ENCODE data around the gene DRD2.

- no peak for TF ChIP-seq TFDP2 (CRISPR knock-in tag; IDR thresholded peaks at IDR 0.05)
- TF ChIP-seq ATF7-NPFF (CRISPR knock-in tag; IDR thresholded peaks at IDR 0.05; ENCODE audit: low read depth), result no peak
- no peak for TF ChIP-seq SMC3 (IDR thresholded peaks at IDR 0.05; ENCODE audit: low read length)
- no peak for TF ChIP-seq ATF6 (CRISPR knock-in tag; conservative IDR thresholded peaks at IDR 0.05)
- TF ChIP-seq ZBTB42 (CRISPR knock-in tag; IDR thresholded peaks at IDR 0.05), result no peak
- TF ChIP-seq NR3C1 (CRISPR knock-in tag; IDR thresholded peaks at IDR 0.05), result no peak
- no peak for TF ChIP-seq THRA (CRISPR knock-in tag; IDR thresholded peaks at IDR 0.05; ENCODE audit: borderline replicate concordance)
- no peak for TF ChIP-seq SKI (IDR thresholded peaks at IDR 0.05; ENCODE audit: partially characterized antibody)
- TF ChIP-seq ZNF232 (CRISPR knock-in tag; IDR thresholded peaks at IDR 0.05; ENCODE audit: borderline replicate concordance), result no peak
- TF ChIP-seq TEF (CRISPR knock-in tag; IDR thresholded peaks at IDR 0.05), result no peak
- no peak for TF ChIP-seq ZNF121 (CRISPR knock-in tag; IDR thresholded peaks at IDR 0.05)
- TF ChIP-seq ZNF234 (CRISPR knock-in tag; conservative IDR thresholded peaks at IDR 0.05), result no peak
- TF ChIP-seq ZNF503 (CRISPR knock-in tag; IDR thresholded peaks at IDR 0.05), result no peak
- TF ChIP-seq ZFP36L2 (CRISPR knock-in tag; IDR thresholded peaks at IDR 0.05), result no peak
Observed at GRCh38 chr11:113401718-113402117, 73.5 kb downstream of the DRD2 start.
